K562 (cell line): Measurements from ENCODE around the gene ACTL9. TPM values are rescaled to one million over a fixed set of nuclear protein-coding genes. Genes with fewer than 3 reads are reported as not detected.
A peak's percentile ranks its signal among the peaks of the same experiment; 100 is the strongest.

Experiments
- BMI1 ChIP-seq: fragments of 150-350 bp; IDR thresholded peaks from 2 replicates; pipeline ENCODE4 v1.6.1; 2014; ENCODE audit warnings: low read length
- CGGBP1 ChIP-seq: fragments of 250-450 bp; sonication (Bioruptor Pico); IDR thresholded peaks from 2 replicates; pipeline ENCODE4 v1.9.0; 2021; ENCODE audit warnings: mild to moderate bottlenecking
- DEAF1 ChIP-seq: fragments of 450-650 bp; formaldehyde crosslinking; IDR thresholded peaks from 2 replicates; pipeline ENCODE4 v1.4.0; 2020; ENCODE audit warnings: mild to moderate bottlenecking, moderate library complexity
- E2F1 ChIP-seq: sonication (generic); formaldehyde crosslinking; IDR thresholded peaks from 2 replicates; pipeline ENCODE4 v1.8.1; 2023; ENCODE audit warnings: mild to moderate bottlenecking, missing genetic modification reagents, moderate library complexity
- ELF4 ChIP-seq: fragments of 450-650 bp; formaldehyde crosslinking; IDR thresholded peaks from 2 replicates; pipeline ENCODE4 v1.4.0; 2022; ENCODE audit warnings: missing genetic modification characterization
- GATAD2B ChIP-seq: fragments of 450-650 bp; IDR thresholded peaks from 2 replicates; pipeline ENCODE4 v1.6.1; 2017; ENCODE audit warnings: mild to moderate bottlenecking, borderline replicate concordance
- GMEB1 ChIP-seq: fragments of 250-450 bp; sonication (Bioruptor Pico); IDR thresholded peaks from 2 replicates; pipeline ENCODE4 v1.4.0; 2020; ENCODE audit warnings: mild to moderate bottlenecking
- HDAC2 ChIP-seq: fragments of 450-650 bp; IDR thresholded peaks from 2 replicates; pipeline ENCODE4 v1.6.1; 2016; ENCODE audit warnings: mild to moderate bottlenecking
- HNRNPL ChIP-seq: fragments of 200-400 bp; formaldehyde crosslinking; IDR thresholded peaks from 2 replicates; pipeline ENCODE4 v1.6.1; 2017; ENCODE audit warnings: low read depth, mild to moderate bottlenecking, low read length
- JUND ChIP-seq, 2 experiments: IDR thresholded peaks; 2 replicates in 1 of 2; 3 replicates in 1 of 2; pipeline ENCODE4 v1.6.1; 2011; ENCODE audit warnings: borderline replicate concordance in 2 of 2, low read depth in 2 of 2, low read length in 2 of 2, improper control_type of control experiment in 1 of 2, missing biosample characterization in 1 of 2, missing genetic modification characterization in 1 of 2, missing genetic modification reagents in 1 of 2
- MYC ChIP-seq, 2 experiments: fragments of 250-450 bp in 1 of 2; sonication (Bioruptor Pico) in 1 of 2; IDR thresholded peaks; 2 replicates each; pipeline versions ENCODE4 v1.5.1 to v1.6.1; 2012 to 2021; ENCODE audit warnings: low read depth in 2 of 2, borderline replicate concordance in 1 of 2, improper control_type of control experiment in 1 of 2, low read length in 1 of 2, mild to moderate bottlenecking in 1 of 2, moderate library complexity in 1 of 2
- SMC3 ChIP-seq: conservative IDR thresholded peaks from 2 replicates; pipeline ENCODE4 v1.6.1; 2011; ENCODE audit warnings: low read depth, low read length, improper control_type of control experiment; ENCODE audit not compliant: insufficient read depth
- STAT5B ChIP-seq: fragments of 250-450 bp; sonication (Bioruptor Pico); IDR thresholded peaks from 2 replicates; pipeline ENCODE4 v1.8.0; 2021; ENCODE audit warnings: mild to moderate bottlenecking, inconsistent platforms
- TAF15 ChIP-seq: fragments of 200-400 bp; formaldehyde crosslinking; IDR thresholded peaks from 2 replicates; pipeline ENCODE4 v1.6.1; 2017; ENCODE audit warnings: mild to moderate bottlenecking, low read depth, low read length, moderate library complexity
- TEAD2 ChIP-seq: fragments of 450-650 bp; IDR thresholded peaks from 2 replicates; pipeline ENCODE4 v1.6.1; 2016; ENCODE audit warnings: missing genetic modification characterization, control low read depth, missing compliant biosample characterization
- TEAD4 ChIP-seq, 2 experiments: sonication (generic) in 1 of 2; formaldehyde crosslinking in 1 of 2; IDR thresholded peaks; 2 replicates each; pipeline versions ENCODE4 v1.6.1 to v1.8.0; 2012 to 2022; ENCODE audit warnings: borderline replicate concordance in 1 of 2, inconsistent platforms in 1 of 2, low read length in 1 of 2, mild to moderate bottlenecking in 1 of 2, missing genetic modification reagents in 1 of 2
- THAP12 ChIP-seq: fragments of 250-450 bp; sonication (Bioruptor Pico); IDR thresholded peaks from 2 replicates; pipeline ENCODE4 v1.9.0; 2021; ENCODE audit warnings: mild to moderate bottlenecking, inconsistent platforms
- ZNF77 ChIP-seq: fragments of 250-450 bp; sonication (Bioruptor Pico); IDR thresholded peaks from 2 replicates; pipeline ENCODE4 v1.5.0; 2020
- polyA plus RNA-seq, 8 experiments: library from polyadenylated mRNA; depleted of rRNA in 4 of 8; stranded (reverse) in 5 of 8; unstranded in 3 of 8; fragments of >200 nt; fragmentation: Nextera tagmentation in 2 of 8; fragmentation: Illumina TruSeq in 1 of 8; extraction: Ambion mirVana in 2 of 8; extraction: Trizol in 1 of 8; gene quantifications; 2 replicates each; pipeline versions ENCODE4 v1.2.1 to v1.2.3, GENCODE V29; 2011 to 2014; ENCODE audit warnings: inconsistent platforms in 1 of 8, missing spikeins in 1 of 8
- total RNA-seq, 7 experiments: library from RNA; depleted of rRNA in 6 of 7; stranded (reverse); fragments of >200 nt in 6 of 7; fragmentation: Illumina TruSeq in 2 of 7; extraction: Trizol in 2 of 7; gene quantifications; 2 replicates each; pipeline versions ENCODE4 v1.2.1 to v1.2.3, GENCODE V29; 2011 to 2021; ENCODE audit warnings: low replicate concordance in 1 of 7

Gene ACTL9
- total and polyA plus RNA-seq, 9 of the 15 experiments (the other 6 are each of a cell fraction or from before 2014, with no cell fraction given) = not detected

GRCh38 chr19:8654591-8655339 is 43.8 kb downstream of the ACTL9 start (continued):
- TF ChIP-seq THAP12 (CRISPR knock-in tag) (no peak), HDAC2 (0 out of 2 replicates have a peak, but pooled peaks have one; percentile 63), BMI1 (no peak), ZNF77 (CRISPR knock-in tag) (no peak), TEAD2 (tag) (0 out of 2 replicates have a peak, but pooled peaks have one; percentile 13), GMEB1 (CRISPR knock-in tag) (no peak), SMC3 (peak; percentile 75), JUND (IDR thresholded peaks at IDR 0.05; ENCODE audit: borderline replicate concordance, low read depth, low read length) (no peak), JUND (tag; IDR thresholded peaks at IDR 0.05; ENCODE audit: borderline replicate concordance, low read depth, low read length) (no peak), HNRNPL (no peak), TEAD4 (IDR thresholded peaks at IDR 0.05; ENCODE audit: low read length) (no peak), TEAD4 (CRISPR knock-in tag; IDR thresholded peaks at IDR 0.05; ENCODE audit: borderline replicate concordance) (no peak), DEAF1 (CRISPR knock-in tag) (peak; percentile 94), TAF15 (no peak), STAT5B (CRISPR knock-in tag) (no peak), ELF4 (no peak), GATAD2B (no peak), MYC (IDR thresholded peaks at IDR 0.05; ENCODE audit: low read depth, low read length) (0 out of 2 replicates have a peak, but pooled peaks have one; percentile 15), MYC (CRISPR knock-in tag; IDR thresholded peaks at IDR 0.05; ENCODE audit: borderline replicate concordance, low read depth) (no peak), E2F1 (no peak), CGGBP1 (no peak)
